ENCODE results near the gene ESPNL.
"Not testable (repeated sequence)": the region's sequence is repeated elsewhere in the genome, so short reads cannot be mapped to it uniquely, and the experiment has no call there.

Gene ESPNL

GRCh38 chr2:238100821-238101771 lies 956 bp downstream of the ESPNL start:
- DNase-seq = no peak

GRCh38 chr2:238101891-238102841 lies 2.0 kb downstream of the ESPNL start:
- no peak for DNase-seq

- no peak for DNase-seq
Measured at GRCh38 chr2:238102865-238103264, 2.7 kb downstream of the ESPNL start.

- no peak for DNase-seq
Measured at GRCh38 chr2:238103465-238104225, 3.5 kb downstream of the ESPNL start.

GRCh38 chr2:238104226-238104690 lies 4.1 kb downstream of the ESPNL start:
- DNase-seq = no peak

- no peak for DNase-seq
Measured at GRCh38 chr2:238104691-238105371, 4.7 kb downstream of the ESPNL start.

- no peak for DNase-seq
Measured at GRCh38 chr2:238105506-238106338, 5.6 kb downstream of the ESPNL start.

GRCh38 chr2:238106339-238106697 lies 6.2 kb downstream of the ESPNL start:
- DNase-seq = no peak

GRCh38 chr2:238106698-238107524 lies 6.8 kb downstream of the ESPNL start:
- DNase-seq = no peak

- no peak for DNase-seq
Measured at GRCh38 chr2:238107525-238108422, 7.6 kb downstream of the ESPNL start.

- DNase-seq = no peak
Measured at GRCh38 chr2:238108423-238109183, 8.5 kb downstream of the ESPNL start.

- no peak for DNase-seq
Measured at GRCh38 chr2:238113611-238114010, 13.5 kb downstream of the ESPNL start.

GRCh38 chr2:238114331-238114841 lies 14.2 kb downstream of the ESPNL start:
- DNase-seq = no peak

- no peak for DNase-seq
Measured at GRCh38 chr2:238114851-238115660, 14.9 kb downstream of the ESPNL start.

GRCh38 chr2:238115709-238116108 lies 15.6 kb downstream of the ESPNL start:
- not testable (repeated sequence) for DNase-seq

- no peak for DNase-seq
Measured at GRCh38 chr2:238116298-238117198, 16.4 kb downstream of the ESPNL start.

All from T-helper 9 cell (primary cell).